K562 (cell line): Measurements from ENCODE around the gene PPIF.

Source experiments
- FOXA3 ChIP-seq, 2 experiments: fragments of 450-650 bp in 1 of 2; sonication (generic) in 1 of 2; formaldehyde crosslinking; IDR thresholded peaks in 1 of 2; conservative IDR thresholded peaks in 1 of 2; 2 replicates each; pipeline versions ENCODE4 v1.4.0 to v1.8.0; 2020 to 2022; ENCODE audit warnings: mild to moderate bottlenecking in 2 of 2, missing genetic modification reagents in 1 of 2
- KLF16 ChIP-seq: IDR thresholded peaks from 2 replicates; pipeline ENCODE4 v1.6.1; 2016; ENCODE audit warnings: antibody characterized with exemption
- MED1 ChIP-seq: sonication (generic); formaldehyde crosslinking; IDR thresholded peaks from 2 replicates; pipeline ENCODE4 v1.8.1; 2023; ENCODE audit warnings: missing genetic modification reagents, borderline replicate concordance
- TEAD1 ChIP-seq, 2 experiments: fragments of 450-650 bp in 1 of 2; sonication (generic) in 1 of 2; formaldehyde crosslinking; IDR thresholded peaks; 2 replicates each; pipeline versions ENCODE4 v1.4.0 to v1.8.0; 2020 to 2022; ENCODE audit warnings: mild to moderate bottlenecking in 2 of 2, missing genetic modification reagents in 1 of 2
- ZNF274 ChIP-seq: IDR thresholded peaks from 2 replicates; pipeline ENCODE4 v1.6.1; 2011; ENCODE audit warnings: low read depth, mild to moderate bottlenecking, low read length, moderate library complexity, borderline replicate concordance
- TF ChIP-seq, protein P1 (sequence below): fragments of 450-650 bp; IDR thresholded peaks from 2 replicates; pipeline ENCODE4 v1.6.1; 2017; ENCODE audit warnings: mild to moderate bottlenecking, moderate library complexity
- TF ChIP-seq, protein P2 (sequence below): sonication (generic); formaldehyde crosslinking; IDR thresholded peaks from 2 replicates; pipeline ENCODE4 v1.8.1; 2023; ENCODE audit warnings: mild to moderate bottlenecking, missing genetic modification reagents

DNA sequence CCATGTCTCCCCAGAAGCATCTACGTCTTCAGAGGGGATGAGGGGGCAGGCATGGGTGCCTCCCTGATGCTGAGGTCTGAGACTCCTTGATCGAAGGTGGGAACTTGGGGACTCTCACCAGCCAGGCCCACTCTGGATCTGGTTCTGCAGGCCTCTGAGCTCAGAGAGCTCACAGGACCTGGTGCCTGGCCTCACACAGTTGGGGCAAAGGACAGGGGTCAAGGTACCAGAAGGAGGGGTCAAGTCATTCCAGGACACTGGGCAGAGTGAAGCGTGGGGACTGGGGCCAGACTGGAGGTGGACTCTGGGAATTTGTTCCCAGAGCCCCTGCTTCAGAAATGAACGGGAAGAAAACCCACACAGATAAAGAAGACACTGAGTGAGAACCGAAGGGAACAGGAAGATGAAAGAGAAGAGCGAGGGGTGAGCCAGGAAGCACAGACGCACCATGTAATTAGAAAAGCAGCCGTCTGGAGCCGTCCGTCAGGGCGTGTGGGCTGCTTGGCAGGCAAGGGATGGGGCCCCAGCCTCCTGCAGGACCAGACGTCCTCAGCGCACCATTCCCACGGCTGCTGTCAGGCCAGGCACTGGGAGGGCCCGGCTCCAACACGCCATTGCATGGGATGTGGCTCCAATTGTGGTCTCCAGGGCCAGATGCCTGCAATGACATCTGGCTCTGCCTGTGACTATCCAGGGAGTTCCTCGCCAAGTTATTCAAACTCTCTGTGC lies 50.5 kb downstream of the PPIF start:
- TF ChIP-seq TEAD1 (CRISPR knock-in tag; IDR thresholded peaks at IDR 0.05) (no peak), FOXA3 (CRISPR knock-in tag; conservative IDR thresholded peaks at IDR 0.05 in 1 of 2, IDR thresholded peaks at IDR 0.05 in 1 of 2) (no peak), KLF16 (no peak), ZNF274 (no peak), MED1 (CRISPR knock-in tag) (no peak)
- TF ChIP-seq, protein P1, sequence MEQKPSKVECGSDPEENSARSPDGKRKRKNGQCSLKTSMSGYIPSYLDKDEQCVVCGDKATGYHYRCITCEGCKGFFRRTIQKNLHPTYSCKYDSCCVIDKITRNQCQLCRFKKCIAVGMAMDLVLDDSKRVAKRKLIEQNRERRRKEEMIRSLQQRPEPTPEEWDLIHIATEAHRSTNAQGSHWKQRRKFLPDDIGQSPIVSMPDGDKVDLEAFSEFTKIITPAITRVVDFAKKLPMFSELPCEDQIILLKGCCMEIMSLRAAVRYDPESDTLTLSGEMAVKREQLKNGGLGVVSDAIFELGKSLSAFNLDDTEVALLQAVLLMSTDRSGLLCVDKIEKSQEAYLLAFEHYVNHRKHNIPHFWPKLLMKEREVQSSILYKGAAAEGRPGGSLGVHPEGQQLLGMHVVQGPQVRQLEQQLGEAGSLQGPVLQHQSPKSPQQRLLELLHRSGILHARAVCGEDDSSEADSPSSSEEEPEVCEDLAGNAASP, result no peak
- TF ChIP-seq, protein P2, sequence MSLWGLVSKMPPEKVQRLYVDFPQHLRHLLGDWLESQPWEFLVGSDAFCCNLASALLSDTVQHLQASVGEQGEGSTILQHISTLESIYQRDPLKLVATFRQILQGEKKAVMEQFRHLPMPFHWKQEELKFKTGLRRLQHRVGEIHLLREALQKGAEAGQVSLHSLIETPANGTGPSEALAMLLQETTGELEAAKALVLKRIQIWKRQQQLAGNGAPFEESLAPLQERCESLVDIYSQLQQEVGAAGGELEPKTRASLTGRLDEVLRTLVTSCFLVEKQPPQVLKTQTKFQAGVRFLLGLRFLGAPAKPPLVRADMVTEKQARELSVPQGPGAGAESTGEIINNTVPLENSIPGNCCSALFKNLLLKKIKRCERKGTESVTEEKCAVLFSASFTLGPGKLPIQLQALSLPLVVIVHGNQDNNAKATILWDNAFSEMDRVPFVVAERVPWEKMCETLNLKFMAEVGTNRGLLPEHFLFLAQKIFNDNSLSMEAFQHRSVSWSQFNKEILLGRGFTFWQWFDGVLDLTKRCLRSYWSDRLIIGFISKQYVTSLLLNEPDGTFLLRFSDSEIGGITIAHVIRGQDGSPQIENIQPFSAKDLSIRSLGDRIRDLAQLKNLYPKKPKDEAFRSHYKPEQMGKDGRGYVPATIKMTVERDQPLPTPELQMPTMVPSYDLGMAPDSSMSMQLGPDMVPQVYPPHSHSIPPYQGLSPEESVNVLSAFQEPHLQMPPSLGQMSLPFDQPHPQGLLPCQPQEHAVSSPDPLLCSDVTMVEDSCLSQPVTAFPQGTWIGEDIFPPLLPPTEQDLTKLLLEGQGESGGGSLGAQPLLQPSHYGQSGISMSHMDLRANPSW (CRISPR knock-in tag), result no peak
